Right ventricle myocardium inferior (tissue), 1 donor: ENCODE data around the gene PCDH9. TPM values are rescaled to one million over a fixed set of nuclear protein-coding genes. Genes with fewer than 3 reads are reported as not detected.
"Not testable (repeated sequence)": the region's sequence is repeated elsewhere in the genome, so short reads cannot be mapped to it uniquely, and the experiment has no call there.

Experiments used
- ATAC-seq: fragments of 200-7000 bp; cut with Tn5 transposase; one replicate; pipeline ENCODE4 v1.9.1; 2020; ENCODE audit warnings: mild to moderate bottlenecking, moderate library complexity
- DNase-seq: peaks from one replicate; pipeline ENCODE4 v3.0.0; 2021; ENCODE audit errors: missing footprints
- intact Hi-C: fragments of 100-400 bp; cut with DNase I; formaldehyde crosslinking; loops from one replicate; pipeline ENCODE4 v1.11.0; 2022
- total RNA-seq: library from RNA; stranded (reverse); fragmentation: NEBNext Ultra II Directional; extraction: Animal tissue kit (Norgen Biotek cat#: 25700); gene quantifications from one replicate; pipeline ENCODE4 v1.2.1, GENCODE V29; 2021
- donor health status: DM: no; HTN: yes; CAD: no; lungs with severe emphysema.

PCDH9 gene
- total RNA-seq, 1 donor from 2014 or later = 9.9 TPM

GRCh38 chr13:67101730-67102467 lies 128.2 kb downstream of the PCDH9 start:
- no peak for DNase-seq
- no peak for ATAC-seq
- intact Hi-C loops = no loop called here

- ATAC-seq (no peak), DNase-seq (no peak)
- intact Hi-C loops = no loop called here
Observed at GRCh38 chr13:67100730-67101129, 129.4 kb downstream of the PCDH9 start.

- intact Hi-C loops = no loop called here
- no peak for DNase-seq
- no peak for ATAC-seq
Observed at GRCh38 chr13:67099494-67099893, 130.6 kb downstream of the PCDH9 start.

- no peak for DNase-seq
- intact Hi-C loops = no loop called here
Observed at GRCh38 chr13:67097892-67098452, 132.2 kb downstream of the PCDH9 start.

GRCh38 chr13:67096893-67097292 lies 133.2 kb downstream of the PCDH9 start:
- not testable (repeated sequence) for ATAC-seq

More at GRCh38 chr13:67097892-67098452, 132.2 kb downstream of the PCDH9 start:
- no peak for ATAC-seq

GRCh38 chr13:67096418-67096817 lies 133.7 kb downstream of the PCDH9 start:
- DNase-seq (no peak), ATAC-seq (no peak)
- intact Hi-C loops = no loop called here

More at GRCh38 chr13:67096893-67097292, 133.2 kb downstream of the PCDH9 start:
- DNase-seq, intact Hi-C loops: not testable (repeated sequence)

- intact Hi-C loops = no loop called here
- ATAC-seq = no peak
- DNase-seq = no peak
Observed at GRCh38 chr13:67095621-67096020, 134.5 kb downstream of the PCDH9 start.

GRCh38 chr13:67094952-67095351 lies 135.2 kb downstream of the PCDH9 start:
- no peak for ATAC-seq
- no peak for DNase-seq
- intact Hi-C loops = loop anchor here (5.0 kb wide), 2 partner anchors 37 to 52 kb away; no protein-coding TSS in a partner anchor

GRCh38 chr13:67094078-67094477 lies 136.1 kb downstream of the PCDH9 start:
- intact Hi-C loops = loop anchor here (5.0 kb wide), 2 partner anchors 38 to 53 kb away; no protein-coding TSS in a partner anchor
- DNase-seq (no peak), ATAC-seq (no peak)

GRCh38 chr13:67091603-67092002 lies 138.5 kb downstream of the PCDH9 start:
- ATAC-seq (no peak), DNase-seq (no peak)
- intact Hi-C loops = loop anchor here (5.0 kb wide), 2 partner anchors 41 to 56 kb away; no protein-coding TSS in a partner anchor

GRCh38 chr13:67090856-67091255 lies 139.3 kb downstream of the PCDH9 start:
- no peak for ATAC-seq
- intact Hi-C loops = loop anchor here (5.0 kb wide), 2 partner anchors 41 to 56 kb away; no protein-coding TSS in a partner anchor
- DNase-seq = no peak

- ATAC-seq = no peak
- no peak for DNase-seq
- intact Hi-C loops = no loop called here
Observed at GRCh38 chr13:67087527-67087926, 142.6 kb downstream of the PCDH9 start.

GRCh38 chr13:67086260-67086659 lies 143.9 kb downstream of the PCDH9 start:
- no peak for ATAC-seq
- intact Hi-C loops = no loop called here
- no peak for DNase-seq

- ATAC-seq = peak; percentile 72
- intact Hi-C loops = no loop called here
- no peak for DNase-seq
Observed at GRCh38 chr13:67084066-67084465, 146.1 kb downstream of the PCDH9 start.

- DNase-seq (no peak), ATAC-seq (no peak)
- intact Hi-C loops = no loop called here
Observed at GRCh38 chr13:67083519-67083918, 146.6 kb downstream of the PCDH9 start.

GRCh38 chr13:67080351-67080750 lies 149.8 kb downstream of the PCDH9 start:
- DNase-seq (no peak), ATAC-seq (no peak)
- intact Hi-C loops = no loop called here

- no peak for DNase-seq
- no peak for ATAC-seq
- intact Hi-C loops = no loop called here
Observed at GRCh38 chr13:67078062-67078461, 152.1 kb downstream of the PCDH9 start.

GRCh38 chr13:67077132-67077531 lies 153.0 kb downstream of the PCDH9 start:
- no peak for ATAC-seq
- DNase-seq = no peak
- intact Hi-C loops = no loop called here

GRCh38 chr13:67076378-67076777 lies 153.8 kb downstream of the PCDH9 start:
- no peak for DNase-seq
- ATAC-seq = no peak
- intact Hi-C loops = no loop called here

GRCh38 chr13:67075239-67075638 lies 154.9 kb downstream of the PCDH9 start:
- DNase-seq (no peak), ATAC-seq (peak; percentile 54)
- intact Hi-C loops = loop anchor here (1.0 kb wide), 1 partner anchor 149 kb away; no protein-coding TSS in a partner anchor
